ENCODE measurements around the gene ULK1.

The ULK1 gene

DNA sequence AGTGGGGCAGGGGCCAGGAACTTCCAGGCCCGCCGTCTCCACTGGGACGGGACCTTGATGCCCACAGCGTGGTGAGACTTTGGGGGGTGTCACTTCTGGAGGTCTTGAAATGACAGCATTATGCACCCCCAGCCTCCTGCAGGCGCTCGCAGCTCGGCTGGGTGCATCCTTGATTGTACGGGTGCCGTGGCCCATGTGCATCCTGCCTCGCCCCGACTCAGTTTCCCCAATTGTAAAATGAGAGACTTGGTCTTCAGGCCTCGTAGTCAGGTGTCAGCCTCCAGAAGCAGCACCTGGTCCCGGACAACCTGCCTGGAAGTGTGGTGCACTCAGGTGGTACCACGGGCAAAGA lies 25.7 kb downstream of the ULK1 start:
- DNase-seq (ENCODE audit: low read depth in 2 of 2), result no peak

DNA sequence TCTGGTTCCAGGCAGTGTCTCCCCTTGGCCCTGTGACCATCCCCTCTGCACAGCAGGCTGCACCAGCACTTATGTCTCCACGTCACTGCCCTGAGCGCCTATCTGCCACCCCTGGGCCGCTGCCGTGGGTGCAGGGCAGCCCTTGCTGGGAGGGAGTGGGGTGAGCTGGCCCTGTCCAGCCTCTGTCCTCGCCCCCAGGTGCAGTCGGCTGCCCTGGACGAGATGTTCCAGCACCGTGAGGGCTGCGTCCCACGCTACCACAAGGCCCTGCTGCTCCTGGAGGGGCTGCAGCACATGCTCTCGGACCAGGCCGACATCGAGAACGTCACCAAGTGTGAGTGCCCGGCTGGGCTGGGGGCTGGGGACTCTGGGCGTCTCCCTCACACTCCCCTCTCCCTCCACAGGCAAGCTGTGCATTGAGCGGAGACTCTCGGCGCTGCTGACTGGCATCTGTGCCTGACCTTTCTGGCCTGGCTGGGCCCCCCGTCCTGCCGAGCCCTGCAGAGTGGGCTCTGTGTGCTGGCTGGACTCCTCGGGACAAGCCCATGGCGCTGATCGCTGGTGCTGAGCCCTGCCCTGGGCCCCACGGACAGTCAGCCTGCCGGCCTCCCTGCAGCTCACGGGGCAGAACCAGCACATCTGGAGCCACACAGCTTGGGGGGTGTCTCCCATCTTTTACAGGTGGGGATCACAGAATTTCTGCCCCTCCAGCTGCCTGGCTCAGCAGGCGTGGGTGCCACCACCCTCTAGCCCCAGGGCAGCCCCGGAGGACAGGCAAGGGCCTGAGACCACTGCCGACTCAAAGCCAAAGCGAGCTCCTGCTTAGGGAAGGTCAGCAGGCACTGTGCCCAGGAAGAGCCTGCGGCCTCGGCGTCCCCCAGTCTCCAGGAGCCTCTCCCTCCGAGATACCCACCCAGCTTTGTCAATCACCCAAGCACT lies 26.7 kb downstream of the ULK1 start:
- DNase-seq (ENCODE audit: low read depth in 2 of 2), result no peak

DNA sequence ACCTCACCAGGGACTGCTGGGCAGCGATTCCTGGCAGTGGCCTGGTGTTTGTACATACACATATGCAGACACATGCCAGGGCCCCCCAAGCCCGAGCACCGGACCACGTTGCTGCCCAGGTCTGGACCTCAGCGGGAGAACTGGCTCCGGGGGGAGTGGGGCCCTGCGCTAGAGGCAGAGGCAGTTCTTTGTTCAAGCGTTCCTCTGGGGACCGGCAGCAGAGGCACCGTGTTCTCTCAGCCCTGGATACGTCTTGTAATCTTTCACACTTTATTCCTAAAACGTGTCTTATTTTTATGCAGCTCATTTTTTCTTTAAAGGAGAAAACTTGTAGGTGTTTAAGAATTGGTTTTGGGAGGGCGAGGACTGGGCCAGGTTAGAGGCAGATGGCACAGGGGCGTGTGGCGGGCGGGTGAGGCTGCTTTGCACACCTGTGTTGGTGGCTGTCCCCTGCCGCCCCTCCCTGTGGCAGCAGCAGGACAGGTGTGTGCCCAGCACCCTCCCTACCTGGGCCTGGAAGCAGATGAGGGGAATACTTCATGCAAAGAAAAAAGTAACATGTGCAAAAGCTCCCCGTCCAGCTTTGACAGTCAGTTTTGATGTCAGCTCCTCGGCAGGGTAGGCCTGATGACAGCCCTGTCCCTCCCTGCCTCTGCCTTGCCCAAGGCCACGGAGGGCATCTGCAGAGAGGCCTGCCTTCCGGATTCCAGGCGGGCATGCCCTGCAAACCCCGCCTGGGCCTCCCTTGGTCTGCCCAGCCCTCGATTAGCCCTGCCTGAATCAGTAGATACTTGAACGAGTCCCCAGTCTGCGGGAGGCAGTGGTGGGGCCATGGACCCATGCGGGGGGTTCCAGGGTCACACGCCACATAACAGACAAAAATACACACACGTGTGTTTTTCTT lies 27.7 kb downstream of the ULK1 start:
- no peak for DNase-seq (ENCODE audit: low read depth in 2 of 2)

DNA sequence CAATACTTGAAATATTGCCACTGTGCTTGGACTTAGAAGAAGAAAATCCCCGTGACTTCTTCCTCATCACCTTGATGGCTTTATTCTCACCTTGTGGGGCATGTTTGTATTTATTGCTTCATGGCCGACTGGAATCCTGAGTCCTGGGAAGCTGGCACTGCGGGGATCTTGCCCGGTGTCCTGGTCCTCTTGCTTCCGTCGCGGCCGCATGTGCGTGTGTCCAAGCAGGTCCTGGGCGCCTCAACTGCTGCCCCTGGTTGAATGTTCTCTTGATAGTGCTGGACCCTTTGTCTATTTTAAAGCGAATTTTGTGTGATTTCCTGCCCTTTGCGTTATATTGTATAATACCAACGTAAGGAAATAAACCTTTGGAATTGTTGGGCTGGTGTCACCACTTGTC lies 28.4 kb downstream of the ULK1 start:
- no peak for DNase-seq (ENCODE audit: low read depth in 2 of 2)

DNA sequence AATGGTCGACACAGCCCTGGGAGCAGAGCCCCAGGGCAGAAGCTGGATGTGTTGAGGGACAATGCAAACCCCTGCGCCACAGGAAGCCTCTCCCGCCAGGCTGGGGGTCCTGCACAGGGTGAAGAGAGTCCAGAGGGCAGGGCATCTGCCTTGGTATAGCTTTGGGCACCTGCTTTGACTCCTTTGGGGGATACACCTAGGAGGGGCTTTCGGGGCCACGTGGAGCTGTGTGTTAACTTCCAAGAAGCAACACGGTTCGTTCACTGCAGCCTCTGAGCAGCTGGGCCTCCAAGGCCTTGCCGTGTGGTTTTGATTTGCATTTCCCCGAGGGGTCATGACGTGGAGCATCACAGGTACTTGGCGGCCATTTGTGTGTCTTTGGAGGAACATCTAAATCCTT lies 28.8 kb downstream of the ULK1 start:
- DNase-seq (ENCODE audit: low read depth in 2 of 2), result no peak

DNA sequence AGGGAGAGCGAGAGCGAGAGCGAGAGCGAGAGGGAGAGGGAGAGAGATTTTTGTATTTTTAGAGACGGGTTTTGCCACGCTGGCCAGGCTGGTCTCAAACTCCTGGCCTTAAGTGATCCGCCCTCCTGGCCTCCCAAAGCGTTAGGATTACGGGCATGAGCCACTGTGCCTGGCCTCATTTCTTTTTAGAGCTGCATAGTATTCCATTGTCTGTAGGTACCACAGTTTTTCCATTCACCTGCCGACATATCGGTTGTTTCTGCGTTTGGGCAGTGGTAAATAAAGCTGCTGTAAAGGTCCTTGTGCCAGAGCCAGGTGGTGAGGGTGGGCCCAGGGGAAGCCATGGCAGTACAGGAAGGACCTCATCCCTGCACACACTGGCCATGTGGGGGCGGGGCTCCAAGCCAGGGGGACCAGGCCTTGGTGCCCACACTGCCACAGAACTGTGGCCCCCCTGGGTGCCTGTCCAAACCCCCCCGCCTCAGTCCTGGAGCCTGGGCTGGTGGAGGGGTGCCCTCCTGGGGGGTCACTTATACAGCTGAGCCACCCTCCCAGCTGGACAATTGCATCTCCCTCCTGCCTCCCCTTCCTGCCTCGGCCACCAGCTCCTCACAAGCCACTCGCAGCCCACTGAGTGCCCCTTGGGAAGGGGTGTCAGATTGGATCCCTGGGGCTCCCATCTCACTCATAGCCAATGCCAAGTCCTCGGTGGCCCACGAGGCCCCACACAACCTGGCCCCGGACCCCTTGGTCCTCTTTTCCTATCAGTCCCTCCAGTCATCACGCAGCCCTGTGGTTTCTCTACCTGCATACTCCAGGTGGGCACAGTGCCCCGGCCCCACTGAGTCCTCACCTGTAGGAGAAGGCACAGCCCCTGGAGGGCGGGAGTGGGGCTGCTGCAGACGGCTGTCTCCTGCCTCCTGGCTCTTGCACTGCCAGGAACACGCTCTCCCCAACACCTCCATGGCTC lies 33.0 kb downstream of the ULK1 start:
- no peak for DNase-seq (ENCODE audit: low read depth in 2 of 2)

DNA sequence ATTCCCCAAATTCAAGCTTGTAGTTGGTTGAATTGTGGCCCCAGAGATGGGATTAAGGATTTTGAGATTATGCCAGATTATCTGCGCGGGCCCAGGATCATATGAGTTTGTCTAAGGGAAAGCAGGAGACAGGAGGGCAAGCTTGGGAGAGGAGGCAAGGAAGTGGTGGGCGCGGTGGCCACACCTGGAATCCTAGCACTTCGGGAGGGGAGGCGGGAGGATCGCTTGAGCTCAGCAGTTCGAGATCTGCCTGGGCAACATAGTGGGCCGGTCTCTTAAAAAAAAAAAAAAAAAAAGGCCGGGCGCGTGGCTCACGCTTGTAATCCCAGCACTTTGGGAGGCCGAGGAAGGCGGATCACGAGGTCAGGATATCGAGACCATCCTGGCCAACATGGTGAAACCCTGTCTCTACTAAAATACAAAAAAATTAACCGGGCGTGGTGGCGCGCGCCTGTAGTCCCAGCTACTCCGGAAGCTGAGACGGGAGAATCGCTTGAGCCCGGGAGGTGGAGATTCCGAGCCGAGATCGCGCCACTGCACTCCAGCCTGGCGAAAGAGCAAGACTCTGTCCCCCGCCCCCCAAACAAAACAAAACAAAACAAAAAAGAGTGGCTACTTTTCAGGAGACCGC lies 33.8 kb downstream of the ULK1 start:
- no peak for DNase-seq (ENCODE audit: low read depth in 2 of 2)

DNA sequence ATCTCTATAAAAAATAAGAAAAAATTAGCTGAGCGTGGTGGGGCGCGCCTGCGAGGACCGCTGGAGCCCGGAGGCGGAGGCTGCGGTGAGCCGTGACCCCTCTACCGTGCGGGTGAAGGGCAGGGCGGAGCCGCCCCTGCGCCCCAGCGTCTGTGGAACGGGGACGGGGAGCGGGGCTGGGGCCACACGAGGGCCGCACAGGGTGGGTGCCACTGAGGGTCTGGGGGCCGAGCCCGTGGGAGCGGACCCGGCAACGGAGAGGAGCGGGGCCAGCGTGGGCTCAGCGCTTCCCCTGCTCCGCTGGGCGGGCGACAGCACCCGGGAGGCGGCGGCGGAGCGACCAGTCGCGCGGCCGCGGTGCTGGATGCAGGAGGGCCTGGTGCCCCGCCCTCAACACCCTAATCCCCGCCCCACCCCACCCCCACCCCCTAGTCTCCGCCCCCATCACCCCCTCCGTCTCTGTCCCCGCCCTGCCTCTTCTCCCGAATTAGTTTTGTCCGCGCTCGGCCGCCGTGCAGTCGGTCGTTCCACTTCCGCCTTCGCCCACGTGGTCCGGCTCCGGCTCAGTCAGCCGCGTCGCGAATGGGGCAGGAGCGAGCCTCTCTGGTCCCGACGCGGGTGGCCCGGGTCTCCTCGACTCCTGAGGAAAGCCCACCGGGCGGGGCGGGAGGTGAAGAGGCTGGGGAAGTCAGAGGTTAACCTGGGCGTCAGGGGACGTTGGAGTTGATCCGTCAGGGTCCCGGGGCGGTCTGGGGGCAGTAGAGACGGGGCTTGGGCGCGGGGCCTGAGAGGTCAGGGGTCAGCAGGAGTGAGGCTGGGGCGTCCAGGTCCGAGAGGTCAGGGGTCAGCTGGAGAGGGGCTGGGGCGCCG lies 34.5 kb downstream of the ULK1 start, which contains the start of gene PUS1:
PUS1 (plus strand) TSS at position 566 of the 870 bp plus-strand sequence. CDS start 447 bp downstream, outside the sequence.
- DNase-seq (ENCODE audit: low read depth in 2 of 2), result peak; percentile 88

DNA sequence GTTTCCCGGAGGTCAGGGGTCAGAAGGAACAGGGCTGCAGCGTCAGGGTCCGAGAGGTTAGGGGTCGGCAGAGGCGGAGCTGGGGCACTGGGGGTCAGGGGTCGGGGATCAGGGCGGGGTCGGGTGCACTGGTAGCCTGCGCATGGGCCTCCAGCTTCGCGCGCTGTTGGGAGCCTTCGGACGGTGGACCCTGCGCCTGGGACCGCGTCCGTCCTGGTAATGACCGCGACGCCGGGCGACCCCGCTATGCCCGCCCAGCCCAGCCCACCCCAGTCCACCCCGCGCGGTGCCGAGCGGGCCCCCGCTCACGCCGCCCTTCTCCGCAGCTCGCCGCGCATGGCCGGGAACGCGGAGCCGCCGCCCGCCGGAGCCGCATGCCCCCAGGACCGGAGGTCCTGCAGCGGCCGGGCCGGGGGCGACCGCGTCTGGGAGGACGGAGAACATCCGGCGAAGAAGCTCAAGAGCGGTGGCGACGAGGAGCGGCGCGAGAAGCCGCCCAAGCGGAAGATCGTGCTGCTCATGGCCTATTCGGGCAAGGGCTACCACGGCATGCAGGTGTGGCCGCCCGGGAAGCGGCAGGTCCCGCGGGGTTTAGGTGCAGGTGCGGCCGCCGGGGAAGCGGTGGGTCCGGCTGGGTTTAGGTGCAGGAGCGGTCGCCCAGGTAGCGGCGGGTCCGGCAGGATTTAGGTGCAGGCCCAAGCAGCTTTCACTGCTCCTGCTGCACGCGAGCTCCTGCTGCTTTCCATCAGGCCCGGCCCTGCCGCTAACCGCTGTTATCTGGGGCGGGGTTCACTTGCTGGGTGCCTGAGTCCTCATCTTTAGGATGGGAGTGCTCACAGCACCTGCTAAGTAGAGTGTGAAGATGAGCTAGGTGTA lies 35.4 kb downstream of the ULK1 start:
- no peak for DNase-seq (ENCODE audit: low read depth in 2 of 2)

DNA sequence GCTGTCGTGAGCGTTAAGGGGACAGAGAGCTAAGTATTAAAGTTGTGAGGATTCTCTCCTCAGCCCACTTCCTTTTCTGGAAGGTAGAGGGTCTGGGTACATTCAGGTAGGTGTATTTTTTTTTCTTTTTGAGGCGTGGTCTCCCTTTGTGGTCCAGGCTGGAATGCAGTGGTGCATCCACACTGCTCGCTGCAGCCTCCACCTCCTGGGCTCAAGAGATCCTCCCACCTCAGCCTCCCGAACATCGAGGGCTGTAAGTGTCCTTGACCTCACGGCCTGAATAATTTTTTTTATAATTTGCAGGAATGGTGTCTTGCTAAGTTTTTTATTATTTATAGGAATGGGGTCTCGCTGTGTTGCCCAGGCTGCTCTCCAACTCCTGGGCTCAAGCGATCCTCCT lies 36.1 kb downstream of the ULK1 start:
- DNase-seq (ENCODE audit: low read depth in 2 of 2), result no peak

DNA sequence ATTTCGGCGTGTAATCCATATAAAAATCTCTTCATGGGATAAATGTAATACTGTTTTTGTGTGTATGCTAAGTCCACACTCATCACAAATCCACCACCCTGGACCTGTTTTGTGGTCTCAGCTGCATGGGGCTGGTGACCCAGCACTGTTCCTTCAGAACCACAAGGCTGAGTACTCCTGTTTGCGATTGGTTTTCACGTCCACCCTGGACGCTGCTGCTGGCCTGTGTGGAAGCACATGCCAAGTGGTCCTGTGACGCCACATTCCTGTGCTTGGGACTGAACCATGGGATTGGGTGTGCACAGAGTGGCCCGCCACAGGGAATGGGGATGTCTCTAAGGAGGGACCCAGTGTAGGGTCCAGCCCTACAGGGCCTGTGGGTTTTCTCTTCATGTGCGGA lies 39.0 kb downstream of the ULK1 start:
- no peak for DNase-seq (ENCODE audit: low read depth in 2 of 2)

DNA sequence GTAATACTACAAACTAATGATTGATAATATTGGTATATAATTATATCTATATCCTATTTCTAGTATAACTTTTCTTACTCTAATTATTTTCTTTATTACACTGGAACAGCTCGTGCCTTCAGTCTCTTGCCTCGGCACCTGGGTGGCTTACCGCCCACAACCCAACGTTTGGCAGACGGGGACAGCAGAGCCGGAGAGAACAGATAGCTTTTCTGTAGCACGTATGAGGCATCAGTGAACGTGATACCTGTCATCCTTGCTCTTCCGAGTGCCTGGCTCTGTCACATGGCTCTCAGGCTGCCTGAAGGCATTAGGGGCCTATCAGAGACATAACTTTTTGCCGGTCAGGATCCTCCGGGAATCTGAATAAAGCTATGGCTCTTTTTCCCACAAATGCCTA lies 40.1 kb downstream of the ULK1 start:
- DNase-seq (ENCODE audit: low read depth in 2 of 2), result no peak

DNA sequence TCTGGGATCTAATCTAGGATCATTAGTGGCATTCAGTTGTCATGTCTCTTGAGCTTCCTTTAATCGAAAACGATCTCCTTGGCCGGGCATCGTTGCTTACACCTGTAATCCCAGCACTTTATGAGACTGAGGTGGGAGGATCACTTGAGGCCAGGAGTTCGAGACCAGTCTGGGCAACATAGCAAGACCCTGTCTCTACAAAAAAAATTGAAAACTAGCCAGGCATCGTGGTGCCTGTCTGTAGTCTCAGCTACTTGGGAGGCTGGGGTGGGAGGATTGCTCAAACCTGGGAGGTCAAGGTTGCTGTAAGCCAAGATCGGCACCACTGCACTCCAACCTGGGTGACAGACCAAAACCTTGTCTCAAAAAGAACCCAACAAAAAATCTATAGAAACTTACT lies 43.7 kb downstream of the ULK1 start:
- no peak for DNase-seq (ENCODE audit: low read depth in 2 of 2)

DNA sequence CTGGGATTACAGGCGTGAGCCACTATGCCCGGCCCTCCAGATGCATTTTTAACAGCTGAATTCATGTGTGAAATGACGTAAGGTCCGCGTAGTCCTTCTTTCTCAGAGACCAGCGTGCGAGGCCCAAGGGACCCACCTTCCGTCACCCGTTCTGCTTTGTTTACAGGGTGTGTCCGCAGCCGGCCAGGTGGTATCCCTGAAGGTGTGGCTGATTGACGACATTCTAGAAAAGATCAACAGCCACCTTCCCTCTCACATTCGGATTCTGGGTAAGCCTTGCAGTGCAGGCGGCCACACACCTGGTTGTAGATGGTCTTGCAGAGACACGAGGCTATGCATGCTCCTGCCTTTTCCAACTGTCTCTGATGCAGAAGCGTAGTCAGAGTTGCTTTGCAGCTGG lies 44.6 kb downstream of the ULK1 start:
- DNase-seq (ENCODE audit: low read depth in 2 of 2), result no peak

DNA sequence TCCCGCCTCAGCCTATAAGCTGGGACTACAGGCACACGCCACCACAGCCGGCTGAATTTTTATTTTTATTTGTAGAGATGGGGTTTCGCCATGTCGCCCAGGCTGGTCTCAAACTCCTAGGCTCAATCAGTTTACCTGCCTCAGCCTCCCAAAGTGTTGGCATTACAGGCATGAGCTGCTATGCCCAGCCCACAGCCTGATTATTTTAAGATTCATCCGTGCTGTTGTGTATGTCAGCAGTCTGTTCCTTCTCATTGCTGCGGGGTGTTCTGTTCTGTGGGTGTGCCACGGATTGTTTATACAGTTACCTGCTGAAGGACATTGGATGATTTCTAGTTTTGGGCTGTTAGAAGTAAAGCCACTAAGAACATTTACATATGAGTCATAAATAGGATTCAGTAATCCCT lies 45.7 kb downstream of the ULK1 start:
- DNase-seq (ENCODE audit: low read depth in 2 of 2), result no peak

DNA sequence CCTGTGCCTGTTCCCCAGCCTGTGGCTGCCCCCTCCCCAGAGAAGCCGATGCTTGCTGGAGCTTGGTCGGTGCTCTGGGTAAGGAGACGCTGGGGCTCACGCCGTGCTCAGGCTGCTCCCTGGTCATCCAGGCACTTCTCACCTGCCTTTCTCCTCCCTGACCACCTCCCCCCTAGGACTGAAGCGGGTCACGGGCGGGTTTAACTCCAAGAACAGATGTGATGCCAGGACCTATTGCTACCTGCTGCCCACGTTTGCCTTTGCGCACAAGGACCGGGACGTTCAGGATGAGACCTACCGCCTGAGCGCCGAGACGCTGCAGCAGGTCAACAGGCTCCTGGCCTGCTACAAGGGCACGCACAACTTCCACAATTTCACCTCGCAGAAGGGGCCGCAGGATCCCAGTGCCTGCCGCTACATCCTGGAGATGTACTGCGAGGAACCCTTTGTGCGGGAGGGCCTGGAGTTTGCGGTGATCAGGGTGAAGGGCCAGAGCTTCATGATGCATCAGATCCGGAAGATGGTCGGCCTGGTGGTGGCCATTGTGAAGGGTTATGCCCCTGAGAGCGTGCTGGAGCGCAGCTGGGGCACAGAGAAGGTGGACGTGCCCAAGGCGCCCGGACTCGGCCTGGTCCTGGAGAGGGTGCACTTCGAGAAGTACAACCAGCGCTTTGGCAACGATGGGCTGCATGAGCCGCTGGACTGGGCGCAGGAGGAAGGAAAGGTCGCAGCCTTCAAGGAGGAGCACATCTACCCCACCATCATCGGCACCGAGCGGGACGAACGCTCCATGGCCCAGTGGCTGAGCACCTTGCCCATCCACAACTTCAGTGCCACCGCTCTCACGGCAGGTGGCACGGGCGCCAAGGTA lies 46.9 kb downstream of the ULK1 start:
- no peak for DNase-seq (ENCODE audit: low read depth in 2 of 2)

DNA sequence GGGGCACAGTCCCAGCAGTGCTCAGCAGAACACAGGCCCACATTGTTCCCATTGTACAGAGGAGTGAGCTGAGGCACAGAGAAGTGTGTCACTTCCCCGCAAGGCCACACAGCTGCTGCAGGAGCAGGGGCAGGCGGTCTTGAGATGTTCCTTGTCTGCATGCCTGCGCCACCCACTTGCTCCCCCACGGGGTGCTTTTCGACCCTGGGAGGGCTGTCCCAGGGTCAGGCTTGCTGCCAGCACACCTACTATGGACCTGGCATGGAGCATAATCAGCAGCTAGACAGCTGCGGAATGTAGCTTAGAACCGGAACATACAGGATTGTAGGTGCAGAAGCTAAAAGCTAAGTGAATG lies 47.5 kb downstream of the ULK1 start:
- no peak for DNase-seq (ENCODE audit: low read depth in 2 of 2)

DNA sequence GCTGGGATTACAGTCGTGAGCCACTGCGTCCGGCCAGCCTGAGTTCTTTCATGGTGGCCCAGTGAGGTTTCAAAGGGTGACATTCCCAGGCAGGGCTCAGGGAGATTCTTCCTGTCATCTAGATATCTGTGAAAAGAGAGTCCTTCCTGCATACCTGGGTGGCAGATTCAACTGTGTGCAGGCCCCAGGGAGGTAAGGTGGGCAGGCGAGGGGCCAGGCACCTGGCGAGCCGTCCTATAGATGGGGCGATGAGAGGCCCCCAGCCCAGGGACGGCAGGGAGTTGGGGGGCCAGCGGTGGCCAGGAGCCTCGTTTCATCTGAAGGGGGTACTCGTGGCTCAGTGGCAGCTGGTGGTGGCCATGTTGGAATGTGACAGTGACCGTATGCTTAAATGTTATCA lies 48.2 kb downstream of the ULK1 start:
- no peak for DNase-seq (ENCODE audit: low read depth in 2 of 2)

Measured in fibroblast of skin of left quadriceps (primary cell).